ENCODE data around the gene GAS6. TPM values are rescaled to one million over a fixed set of nuclear protein-coding genes. Genes with fewer than 3 reads are reported as not detected.

GAS6 gene
- total and polyA plus RNA-seq, 9 of the 15 experiments (the other 6 are each of a cell fraction or from before 2014, with no cell fraction given) = 0.14 to 9.7 (median 4.7) TPM; not detected in 1

DNA sequence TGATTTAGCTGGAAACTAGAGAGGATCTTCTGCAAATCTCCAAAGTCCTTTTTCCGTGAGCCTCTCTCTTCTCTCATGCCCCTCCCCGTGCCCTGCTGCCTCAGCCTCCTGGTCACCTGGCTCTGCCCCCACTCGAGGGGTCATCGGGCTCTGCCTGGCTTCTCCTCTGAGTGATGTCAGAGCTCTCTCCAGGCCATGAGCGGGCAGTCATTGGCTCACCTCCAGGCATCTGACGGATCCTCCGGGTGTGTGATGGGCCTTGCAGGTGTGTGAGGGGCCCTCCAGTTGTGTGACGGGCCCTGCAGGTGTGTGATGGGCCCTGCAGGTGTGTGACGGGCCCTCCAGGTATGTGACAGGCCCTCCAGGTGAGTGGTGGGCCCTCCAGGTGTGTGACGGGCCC lies 10.3 kb upstream of the GAS6 start (continued):
- TF ChIP-seq CEBPG (CRISPR knock-in tag; IDR thresholded peaks at IDR 0.05) (no peak), CEBPG (tag; conservative IDR thresholded peaks at IDR 0.05 in 1 of 2, IDR thresholded peaks at IDR 0.05 in 1 of 2) (no peak), C11orf30 (IDR thresholded peaks at IDR 0.05; ENCODE audit: low read depth) (no peak), NR2F6 (CRISPR knock-in tag; IDR thresholded peaks at IDR 0.05) (no peak), TCFL5 (CRISPR knock-in tag; conservative IDR thresholded peaks at IDR 0.05) (no peak), TAF1 (IDR thresholded peaks at IDR 0.05; ENCODE audit: control insufficient read depth, extremely low read depth, insufficient read depth, low read length, severe bottlenecking) (no peak), COPS2 (conservative IDR thresholded peaks at IDR 0.05) (no peak), YBX1 (IDR thresholded peaks at IDR 0.05) (no peak), LARP7 (IDR thresholded peaks at IDR 0.05) (no peak), RFX1 (IDR thresholded peaks at IDR 0.05) (no peak)
- TF ChIP-seq, protein P1, sequence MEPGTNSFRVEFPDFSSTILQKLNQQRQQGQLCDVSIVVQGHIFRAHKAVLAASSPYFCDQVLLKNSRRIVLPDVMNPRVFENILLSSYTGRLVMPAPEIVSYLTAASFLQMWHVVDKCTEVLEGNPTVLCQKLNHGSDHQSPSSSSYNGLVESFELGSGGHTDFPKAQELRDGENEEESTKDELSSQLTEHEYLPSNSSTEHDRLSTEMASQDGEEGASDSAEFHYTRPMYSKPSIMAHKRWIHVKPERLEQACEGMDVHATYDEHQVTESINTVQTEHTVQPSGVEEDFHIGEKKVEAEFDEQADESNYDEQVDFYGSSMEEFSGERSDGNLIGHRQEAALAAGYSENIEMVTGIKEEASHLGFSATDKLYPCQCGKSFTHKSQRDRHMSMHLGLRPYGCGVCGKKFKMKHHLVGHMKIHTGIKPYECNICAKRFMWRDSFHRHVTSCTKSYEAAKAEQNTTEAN (CRISPR knock-in tag; IDR thresholded peaks at IDR 0.05) = no peak
- TF ChIP-seq, protein P2, sequence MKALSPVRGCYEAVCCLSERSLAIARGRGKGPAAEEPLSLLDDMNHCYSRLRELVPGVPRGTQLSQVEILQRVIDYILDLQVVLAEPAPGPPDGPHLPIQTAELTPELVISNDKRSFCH (CRISPR knock-in tag; IDR thresholded peaks at IDR 0.05) = no peak
- TF ChIP-seq, protein P2 (tag; IDR thresholded peaks at IDR 0.05) = no peak
- TF ChIP-seq, protein P3, sequence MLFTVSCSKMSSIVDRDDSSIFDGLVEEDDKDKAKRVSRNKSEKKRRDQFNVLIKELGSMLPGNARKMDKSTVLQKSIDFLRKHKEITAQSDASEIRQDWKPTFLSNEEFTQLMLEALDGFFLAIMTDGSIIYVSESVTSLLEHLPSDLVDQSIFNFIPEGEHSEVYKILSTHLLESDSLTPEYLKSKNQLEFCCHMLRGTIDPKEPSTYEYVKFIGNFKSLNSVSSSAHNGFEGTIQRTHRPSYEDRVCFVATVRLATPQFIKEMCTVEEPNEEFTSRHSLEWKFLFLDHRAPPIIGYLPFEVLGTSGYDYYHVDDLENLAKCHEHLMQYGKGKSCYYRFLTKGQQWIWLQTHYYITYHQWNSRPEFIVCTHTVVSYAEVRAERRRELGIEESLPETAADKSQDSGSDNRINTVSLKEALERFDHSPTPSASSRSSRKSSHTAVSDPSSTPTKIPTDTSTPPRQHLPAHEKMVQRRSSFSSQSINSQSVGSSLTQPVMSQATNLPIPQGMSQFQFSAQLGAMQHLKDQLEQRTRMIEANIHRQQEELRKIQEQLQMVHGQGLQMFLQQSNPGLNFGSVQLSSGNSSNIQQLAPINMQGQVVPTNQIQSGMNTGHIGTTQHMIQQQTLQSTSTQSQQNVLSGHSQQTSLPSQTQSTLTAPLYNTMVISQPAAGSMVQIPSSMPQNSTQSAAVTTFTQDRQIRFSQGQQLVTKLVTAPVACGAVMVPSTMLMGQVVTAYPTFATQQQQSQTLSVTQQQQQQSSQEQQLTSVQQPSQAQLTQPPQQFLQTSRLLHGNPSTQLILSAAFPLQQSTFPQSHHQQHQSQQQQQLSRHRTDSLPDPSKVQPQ (CRISPR knock-in tag; IDR thresholded peaks at IDR 0.05; ENCODE audit: borderline replicate concordance) = no peak

Measured in K562 (cell line).